Suprapubic skin (tissue), 3 donors: ENCODE results near the gene CCDC33.

Source experiments
- CTCF ChIP-seq, 2 donors: fragments of 200-600 bp in 1 of 2; fragments of 450-650 bp in 1 of 2; sonication (generic) in 1 of 2; IDR thresholded peaks; one replicate each; pipeline ENCODE4 v1.5.1; 2016 to 2019; ENCODE audit warnings: antibody characterized with exemption in 2 of 2, mild to moderate bottlenecking in 1 of 2, moderate library complexity in 1 of 2
- EP300 ChIP-seq: sonication (generic); formaldehyde crosslinking; IDR thresholded peaks from one replicate; pipeline ENCODE4 v1.6.1; 2017; ENCODE audit warnings: antibody characterized with exemption
- POLR2A ChIP-seq, 2 donors: fragments of 450-650 bp; IDR thresholded peaks; one replicate each; pipeline ENCODE4 v1.6.1; 2017; ENCODE audit warnings: antibody characterized with exemption in 2 of 2, mild to moderate bottlenecking in 2 of 2, moderate library complexity in 2 of 2

- TF ChIP-seq CTCF (IDR thresholded peaks at IDR 0.05) (no peak), POLR2A (IDR thresholded peaks at IDR 0.05) (no peak), EP300 (no peak)
Measured at GRCh38 chr15:74188216-74188615, 47.9 kb upstream of the CCDC33 start.
